ENCODE results near the gene NIN.

The NIN gene

DNA sequence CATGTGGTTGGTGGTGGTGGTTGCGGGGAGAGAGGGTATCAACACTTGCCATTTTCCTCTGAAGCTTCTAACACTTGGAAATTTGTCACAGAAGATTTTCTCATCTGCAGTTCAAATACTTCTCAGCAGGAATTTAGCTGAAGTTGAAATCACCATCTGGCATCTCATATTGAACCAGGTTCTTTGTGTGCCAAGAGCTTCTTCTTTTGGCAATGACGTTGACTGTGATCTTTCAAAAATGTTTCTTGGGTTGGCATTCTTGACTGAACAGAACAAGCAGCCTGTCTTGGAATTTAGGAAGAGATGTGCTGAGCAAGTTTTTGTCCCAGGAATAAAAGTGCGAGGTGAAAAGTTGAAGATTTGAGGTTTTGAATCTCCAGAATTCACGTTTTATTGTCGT is 8.7 kb upstream of the NIN start:
- TF ChIP-seq FOXM1 (IDR thresholded peaks at IDR 0.05; ENCODE audit: borderline replicate concordance, low read depth), result no peak

DNA sequence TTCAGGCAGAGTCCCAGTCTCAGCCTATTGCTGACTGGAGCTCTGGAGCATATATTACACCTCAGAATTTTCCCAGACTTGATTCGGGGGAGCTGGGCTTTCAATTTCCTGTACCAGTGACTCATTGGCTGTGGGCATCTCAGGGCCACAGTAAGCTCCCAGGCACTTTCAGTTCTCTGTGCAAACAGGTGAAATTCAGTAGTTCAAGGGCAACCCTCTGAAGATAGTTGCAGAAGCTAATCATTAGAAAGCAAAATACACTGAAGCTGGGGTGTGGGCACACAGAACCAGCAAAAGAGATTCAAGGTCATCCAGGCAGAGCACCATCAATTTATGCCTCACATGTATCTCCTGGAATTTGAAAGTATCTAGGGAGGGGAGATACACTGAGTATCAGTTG is 8.1 kb upstream of the NIN start:
- TF ChIP-seq, protein P1, sequence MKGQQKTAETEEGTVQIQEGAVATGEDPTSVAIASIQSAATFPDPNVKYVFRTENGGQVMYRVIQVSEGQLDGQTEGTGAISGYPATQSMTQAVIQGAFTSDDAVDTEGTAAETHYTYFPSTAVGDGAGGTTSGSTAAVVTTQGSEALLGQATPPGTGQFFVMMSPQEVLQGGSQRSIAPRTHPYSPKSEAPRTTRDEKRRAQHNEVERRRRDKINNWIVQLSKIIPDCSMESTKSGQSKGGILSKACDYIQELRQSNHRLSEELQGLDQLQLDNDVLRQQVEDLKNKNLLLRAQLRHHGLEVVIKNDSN (IDR thresholded peaks at IDR 0.05), result no peak
- TF ChIP-seq RAD21 (IDR thresholded peaks at IDR 0.05; ENCODE audit: low read depth) (no peak), TAF1 (IDR thresholded peaks at IDR 0.05; ENCODE audit: low read depth) (no peak), EP300 (IDR thresholded peaks at IDR 0.05; ENCODE audit: borderline replicate concordance) (no peak), YY1 (IDR thresholded peaks at IDR 0.05; ENCODE audit: low read depth) (no peak), NFIC (IDR thresholded peaks at IDR 0.05) (no peak), EGR1 (IDR thresholded peaks at IDR 0.05) (no peak), TCF12 (IDR thresholded peaks at IDR 0.05; ENCODE audit: low read depth) (no peak), FOXM1 (IDR thresholded peaks at IDR 0.05; ENCODE audit: borderline replicate concordance, low read depth) (no peak), ZBTB7A (IDR thresholded peaks at IDR 0.05; ENCODE audit: low read depth) (no peak)
- TF ChIP-seq, protein P2, sequence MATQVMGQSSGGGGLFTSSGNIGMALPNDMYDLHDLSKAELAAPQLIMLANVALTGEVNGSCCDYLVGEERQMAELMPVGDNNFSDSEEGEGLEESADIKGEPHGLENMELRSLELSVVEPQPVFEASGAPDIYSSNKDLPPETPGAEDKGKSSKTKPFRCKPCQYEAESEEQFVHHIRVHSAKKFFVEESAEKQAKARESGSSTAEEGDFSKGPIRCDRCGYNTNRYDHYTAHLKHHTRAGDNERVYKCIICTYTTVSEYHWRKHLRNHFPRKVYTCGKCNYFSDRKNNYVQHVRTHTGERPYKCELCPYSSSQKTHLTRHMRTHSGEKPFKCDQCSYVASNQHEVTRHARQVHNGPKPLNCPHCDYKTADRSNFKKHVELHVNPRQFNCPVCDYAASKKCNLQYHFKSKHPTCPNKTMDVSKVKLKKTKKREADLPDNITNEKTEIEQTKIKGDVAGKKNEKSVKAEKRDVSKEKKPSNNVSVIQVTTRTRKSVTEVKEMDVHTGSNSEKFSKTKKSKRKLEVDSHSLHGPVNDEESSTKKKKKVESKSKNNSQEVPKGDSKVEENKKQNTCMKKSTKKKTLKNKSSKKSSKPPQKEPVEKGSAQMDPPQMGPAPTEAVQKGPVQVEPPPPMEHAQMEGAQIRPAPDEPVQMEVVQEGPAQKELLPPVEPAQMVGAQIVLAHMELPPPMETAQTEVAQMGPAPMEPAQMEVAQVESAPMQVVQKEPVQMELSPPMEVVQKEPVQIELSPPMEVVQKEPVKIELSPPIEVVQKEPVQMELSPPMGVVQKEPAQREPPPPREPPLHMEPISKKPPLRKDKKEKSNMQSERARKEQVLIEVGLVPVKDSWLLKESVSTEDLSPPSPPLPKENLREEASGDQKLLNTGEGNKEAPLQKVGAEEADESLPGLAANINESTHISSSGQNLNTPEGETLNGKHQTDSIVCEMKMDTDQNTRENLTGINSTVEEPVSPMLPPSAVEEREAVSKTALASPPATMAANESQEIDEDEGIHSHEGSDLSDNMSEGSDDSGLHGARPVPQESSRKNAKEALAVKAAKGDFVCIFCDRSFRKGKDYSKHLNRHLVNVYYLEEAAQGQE (IDR thresholded peaks at IDR 0.05; ENCODE audit: low read depth), result no peak
- TF ChIP-seq, protein P3, sequence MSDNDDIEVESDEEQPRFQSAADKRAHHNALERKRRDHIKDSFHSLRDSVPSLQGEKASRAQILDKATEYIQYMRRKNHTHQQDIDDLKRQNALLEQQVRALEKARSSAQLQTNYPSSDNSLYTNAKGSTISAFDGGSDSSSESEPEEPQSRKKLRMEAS (IDR thresholded peaks at IDR 0.05), result no peak

DNA sequence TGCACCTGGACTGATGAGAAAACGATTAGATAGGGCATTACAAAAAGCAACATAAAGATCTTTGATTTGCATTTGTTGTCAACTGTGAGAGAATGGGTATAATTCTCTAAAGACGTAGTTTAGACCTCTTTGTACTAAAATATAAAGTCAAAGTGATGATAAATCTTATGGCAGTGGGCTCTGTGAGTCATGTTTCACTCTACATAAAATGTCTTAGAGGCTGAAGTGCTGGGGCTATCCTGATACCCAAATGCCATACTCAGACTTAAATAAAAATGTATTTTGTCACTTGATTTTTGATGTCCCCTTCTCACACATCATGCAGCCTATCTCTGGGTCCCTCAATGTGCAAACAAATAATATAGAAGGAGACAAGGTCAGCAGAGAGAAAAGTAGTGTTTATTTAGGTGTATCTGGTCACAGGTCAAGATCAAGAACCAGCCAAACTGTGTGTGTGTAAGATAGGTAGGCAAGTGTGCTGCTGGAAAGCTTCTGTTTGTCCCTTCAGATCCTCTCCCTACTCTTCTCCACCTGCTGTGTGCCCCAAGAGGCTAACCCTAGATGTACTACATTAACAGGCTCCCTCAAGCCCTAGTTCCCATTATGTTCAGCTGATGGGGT is 7.0 kb upstream of the NIN start:
- TF ChIP-seq, protein P2 (IDR thresholded peaks at IDR 0.05; ENCODE audit: low read depth), result no peak
- TF ChIP-seq TEAD4 (IDR thresholded peaks at IDR 0.05), result no peak
- no peak for TF ChIP-seq CEBPB (IDR thresholded peaks at IDR 0.05)
- no peak for TF ChIP-seq YY1 (IDR thresholded peaks at IDR 0.05; ENCODE audit: low read depth)
- no peak for TF ChIP-seq NFIC (IDR thresholded peaks at IDR 0.05)
- no peak for TF ChIP-seq ZBTB7A (IDR thresholded peaks at IDR 0.05; ENCODE audit: low read depth)
- TF ChIP-seq TCF12 (IDR thresholded peaks at IDR 0.05; ENCODE audit: low read depth), result no peak
- no peak for TF ChIP-seq EP300 (IDR thresholded peaks at IDR 0.05; ENCODE audit: borderline replicate concordance)
- TF ChIP-seq CREB1 (IDR thresholded peaks at IDR 0.05; ENCODE audit: low read depth), result no peak

DNA sequence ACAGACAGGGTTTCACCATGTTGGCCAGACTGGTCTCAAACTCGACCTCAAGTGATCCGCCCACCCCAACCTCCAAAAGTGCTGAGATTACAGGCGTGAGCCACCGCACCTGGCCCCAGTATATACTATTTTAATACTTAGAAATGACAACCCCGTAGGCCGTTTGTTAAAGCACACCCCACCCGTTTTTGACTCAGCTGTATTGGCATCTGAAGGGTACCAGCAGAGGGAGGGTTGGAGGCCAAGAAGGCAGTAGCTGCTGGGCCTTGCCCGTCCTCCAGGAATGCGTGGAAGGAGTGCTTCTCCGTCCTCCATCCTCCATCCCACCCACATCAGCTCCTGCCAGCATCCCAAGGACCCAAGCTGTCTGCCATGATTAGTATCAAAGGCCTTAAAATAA is 6.3 kb upstream of the NIN start:
- TF ChIP-seq CREB1 (IDR thresholded peaks at IDR 0.05; ENCODE audit: low read depth), result no peak
- TF ChIP-seq YY1 (IDR thresholded peaks at IDR 0.05; ENCODE audit: low read depth), result no peak
- no peak for TF ChIP-seq TAF1 (IDR thresholded peaks at IDR 0.05; ENCODE audit: low read depth)
- no peak for TF ChIP-seq EGR1 (IDR thresholded peaks at IDR 0.05)
- TF ChIP-seq, protein P3 (IDR thresholded peaks at IDR 0.05), result no peak
- TF ChIP-seq, protein P2 (IDR thresholded peaks at IDR 0.05; ENCODE audit: low read depth), result no peak
- no peak for TF ChIP-seq ZBTB7A (IDR thresholded peaks at IDR 0.05; ENCODE audit: low read depth)
- no peak for TF ChIP-seq FOXM1 (IDR thresholded peaks at IDR 0.05; ENCODE audit: borderline replicate concordance, low read depth)
- TF ChIP-seq TEAD4 (IDR thresholded peaks at IDR 0.05), result no peak
- no peak for TF ChIP-seq EP300 (IDR thresholded peaks at IDR 0.05; ENCODE audit: borderline replicate concordance)
- TF ChIP-seq TCF12 (IDR thresholded peaks at IDR 0.05; ENCODE audit: low read depth), result no peak
- no peak for TF ChIP-seq NFIC (IDR thresholded peaks at IDR 0.05)
- no peak for TF ChIP-seq CEBPB (IDR thresholded peaks at IDR 0.05)
- TF ChIP-seq RAD21 (IDR thresholded peaks at IDR 0.05; ENCODE audit: low read depth), result no peak
- TF ChIP-seq, protein P1 (IDR thresholded peaks at IDR 0.05), result no peak

DNA sequence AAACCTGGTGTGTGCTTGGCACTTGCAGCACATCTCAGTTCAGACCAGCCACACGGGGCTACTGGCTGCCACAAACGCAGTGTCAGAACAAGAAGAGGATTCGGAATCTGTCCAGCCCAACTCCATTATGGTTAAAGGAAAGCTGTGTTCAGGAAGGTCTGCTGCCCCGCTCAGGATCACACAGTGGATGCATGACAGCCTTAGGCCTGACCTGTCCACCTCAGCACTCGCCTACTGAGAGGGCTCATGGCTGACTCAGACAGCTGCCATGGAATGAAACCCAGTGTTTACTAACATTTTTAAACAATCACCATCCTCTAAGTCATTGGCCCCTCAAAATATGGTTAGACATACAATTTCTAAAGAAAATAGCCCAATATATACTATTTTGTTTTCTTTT is 5.6 kb upstream of the NIN start:
- TF ChIP-seq RAD21 (IDR thresholded peaks at IDR 0.05; ENCODE audit: low read depth) (no peak), CREB1 (IDR thresholded peaks at IDR 0.05; ENCODE audit: low read depth) (no peak), TCF12 (IDR thresholded peaks at IDR 0.05; ENCODE audit: low read depth) (no peak), YY1 (IDR thresholded peaks at IDR 0.05; ENCODE audit: low read depth) (no peak), TEAD4 (IDR thresholded peaks at IDR 0.05) (no peak), NFIC (IDR thresholded peaks at IDR 0.05) (no peak), EP300 (IDR thresholded peaks at IDR 0.05; ENCODE audit: borderline replicate concordance) (no peak), TAF1 (IDR thresholded peaks at IDR 0.05; ENCODE audit: low read depth) (no peak), ZBTB7A (IDR thresholded peaks at IDR 0.05; ENCODE audit: low read depth) (no peak)
- TF ChIP-seq, protein P3 (IDR thresholded peaks at IDR 0.05), result no peak
- TF ChIP-seq, protein P2 (IDR thresholded peaks at IDR 0.05; ENCODE audit: low read depth), result no peak

Data from Ishikawa (cell line).